HG03103 (cell line): Measurements from ENCODE around the gene MAGI1.

Source experiments
- ATAC-seq: cut with Tn5 transposase; IDR thresholded peaks from one replicate; pipeline ENCODE4 v1.9.1; 2021; ENCODE audit warnings: low read depth; ENCODE audit not compliant: unreplicated experiment

Gene MAGI1

DNA sequence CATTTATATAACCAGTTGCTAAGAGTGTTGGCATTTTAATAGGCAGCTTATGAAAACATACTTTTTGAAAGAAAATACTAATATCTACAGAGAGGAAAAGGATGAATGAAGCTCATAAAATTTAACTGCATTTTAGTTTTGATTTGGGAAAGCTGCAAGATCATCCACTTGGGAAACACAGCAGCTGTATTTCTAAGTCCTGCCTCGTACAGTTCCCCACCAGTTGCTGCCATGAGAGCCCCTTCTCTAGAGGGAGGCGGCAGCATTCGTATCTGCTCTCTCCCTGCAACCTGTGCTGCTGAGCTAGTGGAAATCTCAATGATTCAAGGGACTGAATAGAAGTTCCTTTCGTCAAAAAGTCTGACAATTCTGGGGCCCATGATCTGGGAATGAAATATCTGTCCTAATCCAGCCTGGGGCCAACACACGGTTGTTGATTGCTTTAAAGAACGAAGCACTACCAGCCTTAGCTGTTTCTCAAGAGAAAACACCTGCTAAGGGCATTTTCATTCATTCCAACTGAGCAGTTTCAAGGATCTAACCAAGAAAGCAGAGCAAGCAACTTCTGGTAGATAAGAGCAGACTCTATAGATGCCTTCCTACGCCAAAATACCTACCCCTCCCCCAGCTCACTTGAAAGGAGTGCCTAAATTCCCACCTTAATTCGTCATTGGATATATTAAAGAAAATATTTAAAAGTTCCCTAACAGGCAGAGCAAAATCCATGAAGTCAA, 223.7 kb downstream of the MAGI1 start:
- ATAC-seq = no peak

DNA sequence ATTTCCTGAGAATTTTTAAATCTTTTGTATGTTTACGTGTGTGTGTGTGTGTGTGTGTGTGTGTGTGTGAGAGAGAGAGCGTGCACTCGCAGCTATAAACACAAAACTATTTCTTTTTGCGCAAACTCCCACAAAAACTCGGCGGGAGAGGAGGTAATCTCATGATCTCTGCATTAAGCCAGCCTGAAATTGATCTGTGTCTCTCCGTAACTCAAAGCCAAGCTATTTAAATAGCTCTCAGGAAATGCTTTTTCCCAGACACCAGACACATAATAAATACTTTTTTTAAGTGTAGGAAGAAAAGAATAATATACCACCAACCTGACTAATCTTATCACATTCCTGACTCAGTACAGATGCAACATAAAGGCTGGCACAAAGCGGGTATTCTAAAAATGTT, 226.8 kb downstream of the MAGI1 start:
- ATAC-seq = no peak

DNA sequence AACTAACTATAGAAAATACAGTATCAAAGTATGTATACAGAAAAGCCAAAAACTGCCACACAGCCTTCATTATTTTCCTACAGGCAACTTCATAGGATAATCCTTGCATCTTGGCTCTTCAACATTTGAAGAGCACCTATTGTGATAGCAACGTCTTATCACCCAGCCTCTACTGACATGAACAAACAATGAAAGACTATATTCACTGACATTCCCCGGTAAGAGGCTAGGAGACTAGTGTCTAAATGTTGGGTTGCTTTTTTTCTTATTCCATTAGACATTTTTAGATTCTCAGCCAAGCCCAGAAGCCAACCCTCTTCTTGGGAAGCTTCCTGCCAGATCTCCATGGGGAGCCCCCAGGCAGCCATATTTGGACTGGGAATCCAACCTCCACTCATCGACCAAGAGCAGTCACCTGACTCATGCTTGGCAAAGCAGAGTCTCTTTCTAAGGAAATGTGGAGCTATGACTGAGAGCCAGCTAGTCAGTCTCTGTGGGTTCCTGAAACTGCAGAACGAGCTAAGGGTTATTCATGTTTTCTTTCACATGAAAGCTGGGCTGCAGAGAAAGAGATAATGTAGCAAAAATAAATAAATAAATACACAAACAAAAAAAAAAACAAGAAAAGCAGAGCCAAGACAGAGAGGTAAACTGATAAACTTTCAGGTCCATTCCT, 227.5 kb downstream of the MAGI1 start:
- ATAC-seq = no peak

DNA sequence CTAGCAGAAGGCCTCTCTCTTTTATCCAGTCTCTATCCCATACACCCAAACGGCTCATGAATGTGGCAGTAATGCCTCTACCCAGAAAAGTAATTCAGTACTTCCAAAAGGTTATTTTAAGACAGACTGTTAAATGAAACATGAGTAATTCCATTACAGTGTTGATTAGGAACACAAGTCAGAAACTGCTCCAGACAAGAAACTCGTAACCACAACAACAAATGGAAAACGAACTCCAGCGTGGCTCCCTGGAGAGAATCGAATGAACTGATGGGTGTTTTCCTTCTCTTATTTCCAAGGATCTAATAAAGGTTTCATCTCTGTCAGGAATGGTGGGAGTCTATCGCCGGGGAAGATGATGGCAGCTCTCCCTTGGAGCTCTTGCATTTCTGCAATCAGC, 228.4 kb downstream of the MAGI1 start:
- ATAC-seq = no peak

DNA sequence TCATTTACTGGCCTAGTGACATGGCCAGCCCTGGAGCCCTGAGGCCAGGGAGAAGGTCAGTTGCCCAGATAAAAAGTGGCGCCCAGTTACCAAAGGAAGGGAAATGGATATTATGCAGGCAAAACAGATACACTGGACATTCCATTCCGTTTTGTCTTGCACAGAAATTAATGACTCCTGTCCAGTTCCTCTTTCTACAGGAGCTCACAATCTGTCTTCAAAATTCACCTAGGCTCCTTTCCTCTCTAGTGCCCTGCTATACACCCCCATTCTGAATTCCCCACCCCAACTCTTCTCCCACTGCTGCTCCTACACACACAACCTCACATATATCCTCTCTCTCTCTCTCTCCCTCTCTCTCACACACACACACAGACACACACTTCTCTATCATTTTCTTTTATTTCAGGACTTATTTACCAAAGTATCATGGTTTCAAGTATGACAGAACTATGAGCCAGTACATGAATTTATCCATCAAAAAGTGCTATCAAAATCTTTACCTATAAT, 229.0 kb downstream of the MAGI1 start:
- ATAC-seq = no peak

DNA sequence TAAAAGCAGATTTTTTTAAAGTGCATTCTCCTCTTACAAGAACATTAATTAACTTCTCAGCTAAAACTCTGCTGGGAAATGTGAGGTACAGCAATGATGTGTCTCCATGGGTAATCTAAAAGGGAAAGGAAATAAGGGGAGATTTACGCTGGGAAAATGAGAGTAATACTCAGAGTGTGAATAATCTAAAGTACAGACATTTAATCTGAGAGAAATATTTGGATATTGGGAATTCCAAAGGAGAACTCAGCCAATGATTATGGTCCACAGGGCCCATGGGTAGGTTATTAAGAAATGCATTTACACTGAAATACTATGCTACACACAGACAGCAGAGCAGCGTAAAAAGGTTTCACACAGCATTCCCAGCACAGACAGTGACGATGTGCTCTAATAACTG, 229.9 kb downstream of the MAGI1 start:
- ATAC-seq = no peak

DNA sequence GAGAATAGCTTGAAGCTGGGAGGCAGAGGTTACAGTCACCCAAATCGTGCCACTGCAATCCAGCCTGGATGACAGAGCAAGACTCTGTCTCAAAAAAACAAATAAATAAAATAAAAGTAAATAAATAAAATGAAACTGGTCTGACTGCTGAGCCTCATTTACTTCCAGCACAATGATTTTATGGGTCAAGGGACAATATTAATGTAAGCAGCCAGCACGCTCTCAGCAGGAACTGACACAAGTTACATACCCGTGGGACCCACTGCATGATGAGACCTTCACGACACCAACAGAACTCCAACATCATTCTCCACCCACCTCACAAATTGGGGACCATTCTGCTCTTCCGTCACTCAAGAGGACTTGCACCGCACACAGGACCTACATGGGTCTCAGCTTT, 230.3 kb downstream of the MAGI1 start:
- no peak for ATAC-seq

DNA sequence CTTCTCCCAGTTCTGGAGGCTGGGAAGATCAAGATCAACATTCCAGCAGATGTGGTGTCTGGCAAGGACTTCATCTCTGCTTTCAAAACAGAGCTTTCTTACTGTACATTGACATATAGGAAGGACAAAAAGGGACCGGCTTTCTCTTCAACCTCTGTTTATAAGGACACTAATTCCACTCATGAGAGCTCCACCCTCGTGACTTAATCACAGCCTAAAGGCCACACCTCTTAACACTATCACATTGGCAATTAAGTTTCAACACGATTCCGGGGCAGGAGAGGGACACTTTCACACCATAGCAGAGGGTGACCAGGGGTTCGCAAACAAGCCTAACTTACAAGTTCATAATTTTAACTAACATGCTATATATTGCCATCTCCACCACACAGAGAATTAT, 231.5 kb downstream of the MAGI1 start:
- ATAC-seq = no peak

DNA sequence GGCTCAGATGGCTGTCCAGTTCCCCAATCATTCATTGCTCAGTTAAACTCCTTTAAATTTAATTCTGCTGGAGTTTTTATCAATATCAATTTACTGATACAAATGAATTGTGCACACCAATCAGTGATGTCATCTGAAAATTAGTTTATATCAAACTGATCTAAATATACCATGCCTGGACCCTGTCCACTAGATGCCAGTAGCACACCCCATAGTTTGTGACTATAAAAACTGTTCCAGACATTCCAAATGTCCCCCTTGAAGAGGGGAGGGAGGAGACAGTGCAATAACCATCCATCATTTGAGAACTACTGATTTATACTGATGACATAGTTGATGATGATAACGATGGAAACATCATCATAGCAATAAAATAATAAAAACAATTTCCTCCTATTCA, 232.1 kb downstream of the MAGI1 start:
- no peak for ATAC-seq

DNA sequence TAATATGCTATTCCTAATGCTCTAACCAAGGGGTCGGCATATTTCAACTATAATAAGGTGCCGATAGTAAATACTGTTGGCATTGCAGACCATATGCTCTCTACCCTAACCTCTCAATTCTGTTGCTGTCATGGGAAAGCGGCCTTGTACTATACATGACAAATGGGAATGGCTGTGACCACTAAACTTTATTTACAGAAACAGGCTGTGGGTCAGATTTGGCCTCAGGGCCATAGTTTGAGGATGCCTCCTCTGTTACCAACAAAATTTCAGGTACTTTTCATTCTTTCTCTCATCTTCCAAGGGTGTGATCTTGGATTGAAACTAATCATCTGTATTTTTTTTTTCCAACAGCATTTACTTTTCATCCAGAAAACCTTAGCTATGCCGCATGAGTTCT, 242.0 kb downstream of the MAGI1 start:
- no peak for ATAC-seq

DNA sequence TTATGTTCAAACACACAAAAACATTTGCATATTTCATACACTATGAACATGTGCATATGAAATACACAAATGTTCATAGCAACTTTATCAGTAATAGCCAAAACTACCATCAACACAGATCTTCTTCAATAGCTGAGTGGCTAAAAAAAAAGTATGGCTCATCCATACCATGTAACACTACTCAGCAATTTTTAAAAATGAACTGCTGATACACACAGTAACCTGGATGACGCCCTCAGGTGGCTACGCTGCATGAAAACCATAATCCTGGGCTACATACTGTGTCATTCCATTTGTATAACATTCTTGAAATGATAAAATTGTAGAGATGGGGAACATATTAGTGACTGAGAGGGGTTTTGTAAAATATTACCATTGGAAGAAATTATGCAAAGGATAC, 243.6 kb downstream of the MAGI1 start:
- no peak for ATAC-seq

DNA sequence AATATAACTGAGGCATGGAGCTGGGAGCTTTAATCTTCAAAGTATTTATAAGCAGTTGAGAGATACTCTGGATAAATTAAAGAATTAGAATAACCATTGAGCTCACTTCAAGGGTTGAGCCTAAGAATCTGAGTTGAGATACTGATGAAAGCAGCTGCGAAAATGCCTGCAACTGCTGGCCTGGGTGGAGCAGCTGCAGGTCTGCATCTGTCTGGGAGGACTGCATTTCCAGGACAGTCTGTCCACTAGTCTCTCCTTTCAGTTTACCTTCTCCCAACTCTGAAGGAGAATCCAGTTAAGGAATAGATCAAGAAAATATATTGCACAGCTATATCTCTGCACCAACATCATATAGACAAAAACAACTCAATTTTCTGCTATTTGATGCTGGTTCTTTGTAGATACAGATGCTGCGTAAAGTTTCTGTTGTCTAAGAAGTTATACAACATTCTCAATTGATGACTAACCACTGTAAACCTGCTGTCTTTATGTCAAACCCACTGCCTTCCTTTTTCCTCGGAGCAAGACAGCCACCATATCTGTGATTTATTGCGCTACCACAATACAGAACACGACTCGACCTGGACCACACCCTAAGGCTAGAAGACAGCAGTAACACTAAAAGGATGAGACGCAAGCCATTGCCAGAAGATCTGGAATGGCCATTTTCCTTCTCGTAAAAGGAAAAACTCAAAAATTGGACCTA, 245.1 kb downstream of the MAGI1 start:
- ATAC-seq = no peak

DNA sequence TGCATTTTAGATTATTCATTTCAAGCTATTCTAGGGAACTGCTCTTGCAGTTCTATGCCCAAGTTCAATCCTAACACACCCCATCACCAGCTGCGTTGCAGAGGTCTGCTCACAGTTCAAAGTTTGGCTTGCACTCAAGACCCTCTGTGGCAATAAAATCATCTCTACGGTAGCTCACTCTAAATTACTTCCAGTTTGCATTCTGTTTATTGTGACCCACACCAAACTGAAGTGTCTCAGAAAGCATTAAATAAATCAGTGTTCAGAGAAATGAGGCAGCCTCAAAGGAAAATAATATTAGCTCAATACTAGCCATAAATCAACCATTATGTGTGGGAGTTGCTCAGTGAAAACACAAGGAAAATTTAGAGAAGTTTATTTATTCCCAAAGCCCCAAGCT, 250.3 kb downstream of the MAGI1 start:
- ATAC-seq = no peak

DNA sequence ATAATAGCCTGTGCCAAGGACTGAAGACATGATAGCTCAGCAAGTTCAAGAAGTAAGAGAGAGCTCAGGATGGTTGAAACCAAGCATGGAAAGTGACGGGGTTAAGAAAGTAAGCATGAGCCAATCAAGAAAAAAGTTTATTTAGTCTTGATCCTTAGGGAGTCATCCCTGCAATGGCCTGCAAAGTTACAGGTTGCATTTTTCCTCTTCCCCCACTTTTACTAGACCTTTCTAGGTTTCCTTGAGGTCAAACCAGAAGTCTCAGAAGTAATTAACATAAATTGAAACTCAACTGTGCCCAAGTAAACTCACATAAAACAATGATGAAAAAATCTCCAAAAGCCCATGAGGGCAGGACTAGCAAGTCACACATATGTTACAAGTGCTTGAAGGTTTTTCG, 250.9 kb downstream of the MAGI1 start:
- ATAC-seq = no peak

DNA sequence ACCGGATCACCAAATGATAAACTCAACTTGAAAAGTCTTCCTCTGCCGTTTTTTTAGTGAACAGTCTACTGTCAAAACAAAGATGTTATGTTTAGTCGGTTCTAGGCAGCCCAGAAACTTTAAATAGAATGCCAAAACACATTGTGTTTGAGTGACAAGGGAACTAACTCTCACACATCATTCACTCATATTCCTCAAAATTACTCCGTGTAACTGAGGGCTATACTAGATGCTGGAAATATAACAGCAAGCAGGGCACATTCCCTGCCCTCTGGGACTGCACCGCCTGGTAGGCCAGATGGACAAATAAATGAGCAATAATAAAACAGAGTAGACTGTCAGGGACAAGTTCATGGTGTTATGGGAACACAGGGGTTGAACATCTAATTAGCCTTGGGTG, 251.4 kb downstream of the MAGI1 start:
- no peak for ATAC-seq

DNA sequence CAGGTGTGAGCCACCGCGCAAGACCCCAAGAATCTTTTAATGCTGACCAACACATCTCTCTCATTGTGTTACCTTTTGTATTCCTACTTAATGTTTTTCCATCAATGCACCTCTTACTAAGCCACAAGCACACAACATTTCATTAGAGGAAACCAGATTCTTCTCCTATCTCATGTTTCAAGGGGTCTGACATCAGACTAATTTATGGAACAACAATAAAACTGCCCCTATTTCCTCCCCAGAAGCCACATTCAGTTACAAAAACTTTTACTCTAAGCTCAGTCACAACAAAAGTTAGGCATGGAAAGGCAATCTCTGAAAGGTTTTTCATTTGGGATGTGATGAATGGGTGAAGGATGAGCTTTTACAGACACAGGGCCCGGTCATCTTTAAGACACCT, 251.8 kb downstream of the MAGI1 start:
- no peak for ATAC-seq

DNA sequence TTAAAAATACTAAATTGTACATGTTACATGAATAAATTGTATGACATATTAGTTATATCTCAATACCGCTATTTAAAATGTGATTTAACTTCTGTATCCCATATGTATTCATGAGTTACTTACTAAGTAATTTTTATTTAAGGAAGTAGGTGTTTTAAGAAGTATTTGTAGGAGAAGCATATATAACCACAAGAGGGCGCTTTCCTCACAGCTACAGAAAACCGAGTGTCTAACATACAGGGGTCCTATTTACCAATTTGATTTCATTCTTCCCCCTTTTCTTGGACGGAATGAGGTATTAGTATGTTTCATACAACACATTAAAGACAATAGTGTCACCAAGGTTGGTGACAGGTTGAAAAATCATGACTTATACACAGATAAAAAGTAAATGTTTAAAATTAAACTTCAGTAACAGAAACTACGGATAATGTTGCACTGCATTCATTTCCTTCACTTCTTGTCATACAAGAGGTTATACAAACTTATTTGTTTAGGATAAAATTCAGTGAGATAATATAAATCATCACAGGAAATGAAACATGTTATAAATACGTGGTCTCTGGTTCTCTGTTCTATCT, 253.6 kb downstream of the MAGI1 start:
- no peak for ATAC-seq

DNA sequence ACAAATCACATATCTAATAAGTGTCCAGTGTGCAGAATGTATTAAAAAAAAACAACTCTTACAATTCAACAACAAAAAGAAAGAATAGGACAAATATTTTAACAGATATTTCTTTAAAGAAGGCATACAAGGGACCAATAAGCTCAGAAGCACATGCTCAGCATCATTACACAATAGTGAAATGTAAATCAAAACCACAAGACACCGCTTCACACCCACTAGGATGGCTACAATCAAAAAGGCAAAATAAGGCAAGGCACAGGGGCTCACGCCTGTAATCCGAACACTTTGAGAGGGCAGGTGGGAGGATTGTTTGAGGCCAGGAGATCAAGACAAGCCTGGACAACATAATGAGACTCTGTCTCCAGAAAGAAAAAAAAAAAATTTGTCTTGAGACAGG, 255.6 kb downstream of the MAGI1 start:
- no peak for ATAC-seq

DNA sequence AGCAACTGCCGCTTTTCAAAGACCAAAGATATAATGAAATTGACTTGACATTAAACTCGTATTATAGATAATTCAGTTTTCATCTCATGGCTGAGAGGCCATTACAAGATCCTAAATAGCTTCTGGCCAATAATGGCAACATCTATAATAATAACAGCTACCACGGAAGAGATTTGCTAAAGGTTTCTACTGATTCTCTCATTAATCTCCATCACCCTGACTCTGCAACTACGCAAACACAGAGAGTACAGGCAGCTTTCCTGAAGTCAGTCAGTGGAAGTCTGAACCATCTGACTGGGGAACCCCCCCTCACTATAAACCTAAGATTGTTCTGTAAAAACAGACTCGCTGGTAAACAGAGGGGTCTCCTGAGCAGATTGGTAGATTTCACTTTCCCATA, 257.1 kb downstream of the MAGI1 start:
- no peak for ATAC-seq

DNA sequence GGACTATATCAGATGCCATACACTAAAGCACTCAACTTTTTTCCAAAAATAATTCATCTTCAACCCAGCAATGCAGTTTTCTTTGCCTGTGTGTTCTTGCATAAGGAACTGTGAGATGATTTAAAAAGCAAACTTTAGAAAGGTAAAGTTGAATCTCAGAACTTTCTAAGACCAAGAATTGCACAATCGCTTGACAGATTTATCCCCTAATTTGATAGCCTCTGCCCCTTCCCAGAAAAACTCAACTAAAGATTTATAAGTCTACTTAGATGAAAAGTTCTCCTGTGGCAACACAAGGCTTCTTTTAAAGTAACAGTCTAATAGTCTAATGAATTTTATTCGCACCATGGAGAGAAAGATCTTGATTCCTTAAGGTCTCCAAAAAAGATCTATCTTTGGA, 259.3 kb downstream of the MAGI1 start:
- ATAC-seq = no peak

DNA sequence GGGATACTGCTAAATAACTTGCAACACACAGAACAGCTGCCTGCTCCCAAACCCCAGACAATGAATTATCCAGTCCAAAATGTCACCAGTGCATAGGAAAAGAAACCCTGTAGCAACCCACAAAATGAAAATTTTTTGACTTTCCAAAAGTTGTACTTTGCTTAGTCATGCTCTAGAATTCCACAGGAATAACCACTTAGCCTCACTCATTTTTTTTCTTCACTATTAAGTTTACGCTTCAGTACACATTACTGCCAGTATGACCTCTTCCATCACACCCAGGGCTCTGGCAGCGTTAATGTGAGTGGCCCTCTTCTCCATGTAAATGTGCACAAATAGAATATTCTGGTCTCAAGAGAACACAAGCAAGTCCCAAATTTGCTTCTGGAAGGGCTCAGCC, 259.8 kb downstream of the MAGI1 start:
- ATAC-seq = no peak
